ENCODE results near the gene HNRNPUL1. TPM values are rescaled to one million over a fixed set of nuclear protein-coding genes. Genes with fewer than 3 reads are reported as not detected.
"Not testable (repeated sequence)": the region's sequence is repeated elsewhere in the genome, so short reads cannot be mapped to it uniquely, and the experiment has no call there.

HNRNPUL1 gene
- total and polyA plus RNA-seq, 2 donors (not counting 1 experiment from before 2014, with no cell fraction given) = 60.7 to 273 TPM

DNA sequence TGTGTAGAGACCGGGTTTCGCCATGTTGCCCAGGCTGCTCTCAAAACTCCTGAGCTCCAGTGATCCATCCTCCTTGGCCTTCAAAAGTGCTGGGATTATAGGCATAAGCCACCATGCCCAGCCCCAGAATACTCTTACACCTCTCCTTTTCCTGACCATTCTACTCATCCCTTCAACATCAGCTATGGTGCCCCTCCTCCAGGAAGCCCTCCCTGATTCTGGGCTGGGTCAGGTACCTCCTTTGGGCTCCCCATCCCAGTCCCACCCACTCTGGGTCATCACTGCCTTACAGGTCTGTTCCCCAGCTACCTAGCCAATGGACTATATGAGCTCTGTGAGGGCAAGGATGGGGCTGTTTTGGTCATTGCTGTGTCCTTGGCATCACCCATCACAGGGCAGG, 80.0 kb downstream of the HNRNPUL1 start:
- Histone ChIP-seq H3K79me2 (ENCODE audit: control insufficient read depth, insufficient read depth, low read length) (peaks cover 92% of the 10 kb centered on the region), H4K20me1 (ENCODE audit: control insufficient read depth, insufficient read depth, low read length, poor library complexity, severe bottlenecking) (peaks cover 87% of the 10 kb centered on the region), H2AFZ (ENCODE audit: insufficient read depth, low read depth, low read length, poor library complexity, severe bottlenecking) (no peak overlapping the region), H3K4me2 (replicated peaks; ENCODE audit: low read depth, low read length, poor library complexity, severe bottlenecking) (no peak overlapping the region), H3K27ac (ENCODE audit: low read length in 2 of 2) (peak overlapping the region in 1 of 2 donors; percentile 39), H3K36me3 (replicated peaks in 1 of 2; ENCODE audit: control extremely low read depth in 1 of 2, control insufficient read depth in 1 of 2, extremely low read depth in 1 of 2, insufficient read depth in 2 of 2, low read length in 1 of 2) (peaks cover 9 to 69% of the 10 kb centered on the region in 2 experiments), H3K4me3 (ENCODE audit: control extremely low read depth in 1 of 5, extremely low read depth in 1 of 5, insufficient read depth in 1 of 5, low read depth in 2 of 5, low read length in 4 of 5) (no peak overlapping the region), H3K9ac (ENCODE audit: low read length) (no peak overlapping the region), H3K4me1 (ENCODE audit: control insufficient read depth in 2 of 2, insufficient read depth in 2 of 2, low read length in 2 of 2) (peaks cover 19 to 38% of the 10 kb centered on the region in 2 donors), H3K27me3 (replicated peaks in 1 of 4; ENCODE audit: control extremely low read depth in 1 of 4, control insufficient read depth in 3 of 4, insufficient read depth in 4 of 4, low read length in 3 of 4) (no peaks in the 10 kb centered on the region), H3K9me3 (ENCODE audit: control extremely low read depth in 1 of 3, control insufficient read depth in 2 of 3, insufficient read depth in 1 of 3, low read length in 2 of 3) (no peaks in the 10 kb centered on the region)
- 100% methylated on average over 2 of the region's 2 CpGs for WGBS (ENCODE audit: insufficient coverage)
- H3K27me3 Mint-ChIP-seq = no peaks in the 10 kb centered on the region
- ChIA-PET POLR2A (no interaction called here), CTCF (interaction anchor here (0.7 kb wide), 1 partner anchor 189 kb away, joined by 3 read pairs; no protein-coding TSS in a partner anchor)
- DNase-seq = no peak
- no peak for ATAC-seq (ENCODE audit: low read depth)
- H3K9me3 Mint-ChIP-seq (ENCODE audit: insufficient read depth) = no peaks in the 10 kb centered on the region
- H3K4me3 Mint-ChIP-seq = no peak overlapping the region
- intact Hi-C loops (cut with micrococcal nuclease) = no loop called here
- peak overlapping the region; percentile 61 for H3K27ac Mint-ChIP-seq
- peaks cover 42% of the 10 kb centered on the region for H3K4me1 Mint-ChIP-seq
- no peak for TF ChIP-seq EZH2 (IDR thresholded peaks at IDR 0.05; ENCODE audit: borderline replicate concordance, insufficient read depth, low read depth, low read length, poor library complexity, severe bottlenecking)
- TF ChIP-seq, protein P1, sequence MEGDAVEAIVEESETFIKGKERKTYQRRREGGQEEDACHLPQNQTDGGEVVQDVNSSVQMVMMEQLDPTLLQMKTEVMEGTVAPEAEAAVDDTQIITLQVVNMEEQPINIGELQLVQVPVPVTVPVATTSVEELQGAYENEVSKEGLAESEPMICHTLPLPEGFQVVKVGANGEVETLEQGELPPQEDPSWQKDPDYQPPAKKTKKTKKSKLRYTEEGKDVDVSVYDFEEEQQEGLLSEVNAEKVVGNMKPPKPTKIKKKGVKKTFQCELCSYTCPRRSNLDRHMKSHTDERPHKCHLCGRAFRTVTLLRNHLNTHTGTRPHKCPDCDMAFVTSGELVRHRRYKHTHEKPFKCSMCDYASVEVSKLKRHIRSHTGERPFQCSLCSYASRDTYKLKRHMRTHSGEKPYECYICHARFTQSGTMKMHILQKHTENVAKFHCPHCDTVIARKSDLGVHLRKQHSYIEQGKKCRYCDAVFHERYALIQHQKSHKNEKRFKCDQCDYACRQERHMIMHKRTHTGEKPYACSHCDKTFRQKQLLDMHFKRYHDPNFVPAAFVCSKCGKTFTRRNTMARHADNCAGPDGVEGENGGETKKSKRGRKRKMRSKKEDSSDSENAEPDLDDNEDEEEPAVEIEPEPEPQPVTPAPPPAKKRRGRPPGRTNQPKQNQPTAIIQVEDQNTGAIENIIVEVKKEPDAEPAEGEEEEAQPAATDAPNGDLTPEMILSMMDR (IDR thresholded peaks at IDR 0.05) = no peak

DNA sequence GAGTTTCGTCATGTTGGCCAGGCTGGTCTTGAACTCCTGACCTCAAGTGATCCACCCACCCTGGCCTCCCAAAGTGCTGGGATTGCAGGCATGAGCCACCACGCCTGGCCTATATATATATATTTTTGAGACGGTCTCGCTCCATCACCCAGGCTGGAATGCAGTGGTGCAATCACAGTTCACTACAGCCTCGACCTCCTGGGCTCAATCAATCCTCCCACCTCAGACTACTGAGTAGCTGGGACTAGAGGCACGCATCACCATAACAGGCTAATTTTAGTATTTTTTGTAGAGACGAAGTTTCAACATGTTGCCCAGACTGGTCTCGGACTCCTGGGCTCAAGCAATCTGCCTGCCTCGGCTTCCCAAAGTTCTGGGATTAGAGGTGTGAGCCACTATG, 82.7 kb downstream of the HNRNPUL1 start:
- peaks cover 94% of the 10 kb centered on the region for H3K79me2 ChIP-seq (ENCODE audit: control insufficient read depth, insufficient read depth, low read length)
- H3K9me3 ChIP-seq (ENCODE audit: control extremely low read depth in 1 of 3, control insufficient read depth in 2 of 3, insufficient read depth in 1 of 3, low read length in 2 of 3); ATAC-seq (ENCODE audit: low read depth); H2AFZ ChIP-seq (ENCODE audit: insufficient read depth, low read depth, low read length, poor library complexity, severe bottlenecking); DNase-seq; H3K9ac ChIP-seq (ENCODE audit: low read length); H3K27me3 Mint-ChIP-seq; H3K4me2 ChIP-seq (replicated peaks; ENCODE audit: low read depth, low read length, poor library complexity, severe bottlenecking); H3K27me3 ChIP-seq (replicated peaks in 1 of 4; ENCODE audit: control extremely low read depth in 1 of 4, control insufficient read depth in 3 of 4, insufficient read depth in 4 of 4, low read length in 3 of 4); H3K4me3 Mint-ChIP-seq; POLR2A ChIA-PET; H3K27ac ChIP-seq (ENCODE audit: low read length in 2 of 2); intact Hi-C loops (cut with micrococcal nuclease); H3K4me3 ChIP-seq (ENCODE audit: control extremely low read depth in 1 of 5, extremely low read depth in 1 of 5, insufficient read depth in 1 of 5, low read depth in 2 of 5, low read length in 4 of 5); H3K9me3 Mint-ChIP-seq (ENCODE audit: insufficient read depth); H3K27ac Mint-ChIP-seq: not testable (repeated sequence)
- 80% methylated on average over 1 of the region's 9 CpGs for WGBS (ENCODE audit: insufficient coverage)
- H3K36me3 ChIP-seq (replicated peaks in 1 of 2; ENCODE audit: control extremely low read depth in 1 of 2, control insufficient read depth in 1 of 2, extremely low read depth in 1 of 2, insufficient read depth in 2 of 2, low read length in 1 of 2) = peaks cover 2 to 53% of the 10 kb centered on the region in 2 experiments
- CTCF ChIA-PET = interaction anchor here (1.0 kb wide), 2 partner anchors 9 to 49 kb away, joined by 3 read pairs; no protein-coding TSS in a partner anchor
- H3K4me1 ChIP-seq (ENCODE audit: control insufficient read depth in 2 of 2, insufficient read depth in 2 of 2, low read length in 2 of 2) = peaks cover 33 to 53% of the 10 kb centered on the region in 2 donors
- peaks cover 52% of the 10 kb centered on the region for H3K4me1 Mint-ChIP-seq
- peaks cover 97% of the 10 kb centered on the region for H4K20me1 ChIP-seq (ENCODE audit: control insufficient read depth, insufficient read depth, low read length, poor library complexity, severe bottlenecking)

All from B cell (primary cell).